IMR-90 (cell line): ENCODE results near the gene ZACN. TPM values are rescaled to one million over a fixed set of nuclear protein-coding genes. Genes with fewer than 3 reads are reported as not detected.

Experiments
- ATAC-seq: fragments of 200-7000 bp; cut with Tn5 transposase; 2 replicates; pipeline ENCODE4 v1.9.1; 2020; ENCODE audit warnings: low read depth, mild to moderate bottlenecking, moderate library complexity
- BruUV-seq: library from RNA; stranded (reverse); fragments of 400-500 nt; replicated peaks from 2 replicates; lab custom pipeline; 2021; lab: Mats Ljungman, UMichigan
- CTCF ChIA-PET: fragments of 300-600 bp; formaldehyde crosslinking; extraction: SDS; loops from one replicate; lab custom pipeline; 2021; ENCODE audit warnings: antibody characterized with exemption; lab: Yijun Ruan, JAX
- POLR2A ChIA-PET: fragments of 300-600 bp; sonication (Branson Sonifier 250); formaldehyde crosslinking; loops from one replicate; lab custom pipeline; 2022; ENCODE audit warnings: antibody characterized with exemption; ENCODE audit not compliant: unreplicated experiment; lab: Charles Lee
- DNase-seq: peaks from one replicate; pipeline ENCODE4 v3.0.0; 2013
- H2AFZ ChIP-seq: replicated peaks from 2 replicates; pipeline ENCODE3; 2013; ENCODE audit warnings: low read length, mild to moderate bottlenecking; ENCODE audit not compliant: poor library complexity
- H2AK5ac ChIP-seq: 2 replicates; pipeline ENCODE4 v1.6.1; 2013; ENCODE audit warnings: low read depth, low read length, inconsistent platforms
- H2AK9ac ChIP-seq: replicated peaks from 2 replicates; pipeline ENCODE3; 2013; ENCODE audit warnings: mild to moderate bottlenecking, low read depth, low read length, moderate library complexity; ENCODE audit not compliant: poor library complexity
- H2BK120ac ChIP-seq: 2 replicates; pipeline ENCODE4 v1.6.1; 2013; ENCODE audit warnings: low read depth, low read length, inconsistent platforms
- H2BK15ac ChIP-seq: 3 replicates; pipeline ENCODE4 v1.6.1; 2013; ENCODE audit warnings: low read depth, low read length, inconsistent platforms
- H2BK20ac ChIP-seq: 2 replicates; pipeline ENCODE4 v1.6.1; 2013; ENCODE audit warnings: low read depth, mild to moderate bottlenecking, inconsistent platforms, low read length, moderate library complexity
- H2BK5ac ChIP-seq: 2 replicates; pipeline ENCODE4 v1.6.1; 2013; ENCODE audit warnings: mild to moderate bottlenecking, low read depth, low read length, inconsistent platforms; ENCODE audit not compliant: poor library complexity, severe bottlenecking
- H3K14ac ChIP-seq: replicated peaks from 2 replicates; pipeline ENCODE4 v1.6.1; 2013; ENCODE audit warnings: low read depth, low read length, inconsistent platforms
- H3K18ac ChIP-seq: 2 replicates; pipeline ENCODE4 v1.6.1; 2013; ENCODE audit warnings: low read depth, low read length, control low read depth
- H3K23ac ChIP-seq: 2 replicates; pipeline ENCODE4 v1.6.1; 2013; ENCODE audit warnings: low read depth, low read length, inconsistent platforms
- H3K27ac ChIP-seq: 2 replicates; pipeline ENCODE4 v1.5.1; 2013; ENCODE audit warnings: mild to moderate bottlenecking, control low read depth, low read length; ENCODE audit not compliant: insufficient read depth
- H3K27me3 ChIP-seq: 2 replicates; pipeline ENCODE4 v1.6.1; 2013; ENCODE audit warnings: low read length; ENCODE audit not compliant: control insufficient read depth, insufficient read depth
- H3K36me3 ChIP-seq: 2 replicates; pipeline ENCODE4 v1.6.1; 2013; ENCODE audit warnings: low read length, mixed read lengths; ENCODE audit not compliant: control insufficient read depth, insufficient read depth
- H3K4ac ChIP-seq: 2 replicates; pipeline ENCODE4 v1.6.1; 2013; ENCODE audit warnings: low read depth, low read length, inconsistent platforms
- H3K4me1 ChIP-seq: 2 replicates; pipeline ENCODE4 v1.6.1; 2013; ENCODE audit warnings: low read length, mixed read lengths; ENCODE audit not compliant: control insufficient read depth, insufficient read depth
- H3K4me2 ChIP-seq: 2 replicates; pipeline ENCODE4 v1.6.1; 2013; ENCODE audit warnings: low read depth, mild to moderate bottlenecking, control low read depth, low read length, moderate library complexity
- H3K4me3 ChIP-seq: 2 replicates; pipeline ENCODE4 v1.5.1; 2013; ENCODE audit warnings: low read depth, mild to moderate bottlenecking, control low read depth, low read length, moderate library complexity; ENCODE audit not compliant: insufficient read depth
- H3K56ac ChIP-seq: 2 replicates; pipeline ENCODE4 v1.6.1; 2013; ENCODE audit warnings: low read length, inconsistent platforms; ENCODE audit not compliant: insufficient read depth; ENCODE audit errors: extremely low read depth
- H3K79me1 ChIP-seq, 2 experiments: 2 replicates each; pipeline ENCODE4 v1.6.1; 2013; ENCODE audit warnings: low read length in 2 of 2, inconsistent platforms in 1 of 2, low read depth in 1 of 2
- H3K9ac ChIP-seq: 2 replicates; pipeline ENCODE4 v1.6.1; 2013; ENCODE audit warnings: low read depth, low read length, control low read depth
- H3K9me1 ChIP-seq: 2 replicates; pipeline ENCODE4 v1.6.1; 2013; ENCODE audit warnings: low read length, inconsistent platforms; ENCODE audit not compliant: insufficient read depth
- H3K9me3 ChIP-seq: 2 replicates; pipeline ENCODE4 v1.6.1; 2013; ENCODE audit warnings: low read length; ENCODE audit not compliant: control insufficient read depth, insufficient read depth
- H4K20me1 ChIP-seq: 2 replicates; pipeline ENCODE4 v1.6.1; 2013; ENCODE audit warnings: low read length, inconsistent platforms; ENCODE audit not compliant: insufficient read depth
- H4K5ac ChIP-seq: 2 replicates; pipeline ENCODE4 v1.6.1; 2013; ENCODE audit warnings: mild to moderate bottlenecking, low read depth, low read length, control low read depth
- H4K8ac ChIP-seq, 2 experiments: 2 replicates each; pipeline ENCODE4 v1.6.1; 2013; ENCODE audit warnings: low read depth in 2 of 2, low read length in 2 of 2, control low read depth in 1 of 2, inconsistent platforms in 1 of 2
- H4K91ac ChIP-seq: 2 replicates; pipeline ENCODE4 v1.6.1; 2013; ENCODE audit warnings: low read depth, low read length, inconsistent platforms; ENCODE audit not compliant: insufficient read depth
- BHLHE40 ChIP-seq: fragments of 150-350 bp; IDR thresholded peaks from 2 replicates; pipeline ENCODE4 v1.6.1; 2016; ENCODE audit warnings: mild to moderate bottlenecking, low read depth, low read length
- CEBPB ChIP-seq: IDR thresholded peaks from 2 replicates; pipeline ENCODE4 v1.6.1; 2012; ENCODE audit warnings: low read depth, low read length, improper control_type of control experiment
- CHD1 ChIP-seq: IDR thresholded peaks from 2 replicates; pipeline ENCODE4 v1.6.1; 2012; ENCODE audit warnings: low read depth, low read length, improper control_type of control experiment
- FOS ChIP-seq: fragments of 150-350 bp; IDR thresholded peaks from 2 replicates; pipeline ENCODE4 v1.6.1; 2016; ENCODE audit warnings: low read depth, low read length
- MAFK ChIP-seq: IDR thresholded peaks from 2 replicates; pipeline ENCODE4 v1.6.1; 2012; ENCODE audit warnings: low read depth, low read length, improper control_type of control experiment
- MAZ ChIP-seq: IDR thresholded peaks from 2 replicates; pipeline ENCODE4 v1.6.1; 2012; ENCODE audit warnings: low read depth, mild to moderate bottlenecking, low read length, improper control_type of control experiment, moderate library complexity, borderline replicate concordance
- MXI1 ChIP-seq: IDR thresholded peaks from 2 replicates; pipeline ENCODE4 v1.6.1; 2012; ENCODE audit warnings: low read depth, mild to moderate bottlenecking, low read length, moderate library complexity, borderline replicate concordance
- NFE2L2 ChIP-seq: fragments of 150-350 bp; IDR thresholded peaks from 2 replicates; pipeline ENCODE4 v1.6.1; 2016; ENCODE audit warnings: low read depth, mild to moderate bottlenecking, low read length
- POLR2A ChIP-seq: IDR thresholded peaks from 2 replicates; pipeline ENCODE4 v1.6.1; 2012; ENCODE audit warnings: mild to moderate bottlenecking, low read depth, low read length
- RAD21 ChIP-seq: IDR thresholded peaks from 2 replicates; pipeline ENCODE4 v1.6.1; 2012; ENCODE audit warnings: low read length, improper control_type of control experiment
- RCOR1 ChIP-seq: IDR thresholded peaks from 2 replicates; pipeline ENCODE4 v1.6.1; 2012; ENCODE audit warnings: mild to moderate bottlenecking, low read length, improper control_type of control experiment; ENCODE audit not compliant: insufficient replicate concordance
- RFX5 ChIP-seq: IDR thresholded peaks from 2 replicates; pipeline ENCODE4 v1.8.0; 2012; ENCODE audit warnings: low read depth, mild to moderate bottlenecking, low read length, moderate library complexity
- SMC3 ChIP-seq: fragments of 150-350 bp; IDR thresholded peaks from 2 replicates; pipeline ENCODE4 v1.6.1; 2016; ENCODE audit warnings: low read depth, mild to moderate bottlenecking, antibody characterized with exemption, low read length, moderate library complexity
- WGBS, 2 experiments: methylation state at CpG; one replicate each; pipeline versions ENCODE4 v1.1.5 to v1.1.7; 2013; ENCODE audit warnings: missing lambda C conversion rate in 2 of 2; ENCODE audit not compliant: insufficient read length in 1 of 2; ENCODE audit errors: extremely low coverage in 2 of 2; 5-methylcytosine and 5-hydroxymethylcytosine counted together
- dilution Hi-C: fragments of 300-500 bp; cut with HindIII; formaldehyde crosslinking; loops from one replicate; pipeline ENCODE4 v1.14.3; 2018; ENCODE audit warnings: low sequenced_read_pairs; ENCODE audit not compliant: unreplicated experiment
- in situ Hi-C: fragments of 300-500 bp; cut with MboI; formaldehyde crosslinking; loops from 3 replicates; pipeline ENCODE4 v1.14.3; 2019; ENCODE audit warnings: low sequenced_read_pairs, inconsistent platforms, mixed read lengths
- intact Hi-C: fragments of 100-400 bp; cut with micrococcal nuclease; formaldehyde crosslinking; loops from 2 replicates; pipeline ENCODE4 v1.10.0; 2022
- polyA plus RNA-seq, 3 experiments: library from polyadenylated mRNA; depleted of rRNA; stranded (reverse); fragments of >200 nt; gene quantifications; 2 replicates each; pipeline ENCODE4 v1.2.3, GENCODE V29; 2012; ENCODE audit warnings: low replicate concordance in 1 of 3
- total RNA-seq: library from RNA; depleted of rRNA; stranded (reverse); fragments of >200 nt; gene quantifications from 2 replicates; pipeline ENCODE4 v1.2.3, GENCODE V29; 2012
- TF ChIP-seq, protein P1 (sequence below): conservative IDR thresholded peaks from 2 replicates; pipeline ENCODE4 v1.5.1; 2012; ENCODE audit warnings: mild to moderate bottlenecking, low read depth, low read length, improper control_type of control experiment
- TF ChIP-seq, protein P2 (sequence below): fragments of 150-350 bp; IDR thresholded peaks from 2 replicates; pipeline ENCODE4 v1.6.1; 2017; ENCODE audit warnings: mild to moderate bottlenecking, antibody characterized with exemption, low read length, low read depth
- TF ChIP-seq, protein P3 (sequence below): fragments of 150-350 bp; IDR thresholded peaks from 2 replicates; pipeline ENCODE4 v1.6.1; 2016; ENCODE audit warnings: low read depth, mild to moderate bottlenecking, low read length, moderate library complexity, borderline replicate concordance

Gene ZACN
- total and polyA plus RNA-seq, 2 of the 4 experiments (the other 2 are of a cell fraction) = not detected

DNA sequence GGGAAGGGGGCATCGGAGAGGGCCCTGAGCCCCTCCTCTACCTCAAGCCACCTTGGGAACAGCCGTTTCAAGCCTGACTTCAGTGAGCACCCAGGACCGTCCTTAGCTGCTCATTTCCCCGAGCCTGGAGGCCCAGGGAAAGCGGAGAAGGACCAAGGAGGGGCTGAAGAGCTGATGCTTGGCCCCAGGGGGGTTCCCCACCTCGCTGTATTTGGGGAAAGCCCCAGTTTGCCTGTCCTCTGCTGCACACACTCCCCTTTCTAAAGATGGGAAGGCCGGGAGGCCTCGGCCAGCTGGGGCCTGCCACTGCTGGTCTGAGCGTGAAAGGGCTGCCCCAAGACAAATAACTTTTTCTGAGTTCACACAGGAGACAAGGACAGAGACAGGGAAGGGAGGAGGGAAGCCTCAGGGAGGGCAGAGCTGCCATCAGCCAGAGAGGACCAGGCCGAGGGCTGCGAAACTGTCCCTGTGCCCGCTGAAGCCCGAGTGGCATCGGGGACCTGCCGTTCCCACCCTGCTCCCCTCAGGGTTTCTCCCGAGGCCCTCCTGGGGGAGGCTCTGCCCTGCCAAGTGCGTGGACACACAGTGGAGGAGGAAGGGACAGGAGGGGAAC is 11.6 kb downstream of the ZACN start:
- peaks cover 5 to 20% of the 10 kb centered on the region in 2 experiments; a peak in 3 of 4 replicates for H3K79me1 ChIP-seq
- no peak overlapping the region for H2AK9ac ChIP-seq
- no peak overlapping the region for H4K91ac ChIP-seq
- WGBS, 2 experiments = 94% methylated on average over 8 of the region's 17 CpGs; no CpG with 5 or more reads in 1 of the 2 experiments
- TF ChIP-seq NFE2L2 = no peak
- no peak for TF ChIP-seq BHLHE40
- TF ChIP-seq, protein P1, sequence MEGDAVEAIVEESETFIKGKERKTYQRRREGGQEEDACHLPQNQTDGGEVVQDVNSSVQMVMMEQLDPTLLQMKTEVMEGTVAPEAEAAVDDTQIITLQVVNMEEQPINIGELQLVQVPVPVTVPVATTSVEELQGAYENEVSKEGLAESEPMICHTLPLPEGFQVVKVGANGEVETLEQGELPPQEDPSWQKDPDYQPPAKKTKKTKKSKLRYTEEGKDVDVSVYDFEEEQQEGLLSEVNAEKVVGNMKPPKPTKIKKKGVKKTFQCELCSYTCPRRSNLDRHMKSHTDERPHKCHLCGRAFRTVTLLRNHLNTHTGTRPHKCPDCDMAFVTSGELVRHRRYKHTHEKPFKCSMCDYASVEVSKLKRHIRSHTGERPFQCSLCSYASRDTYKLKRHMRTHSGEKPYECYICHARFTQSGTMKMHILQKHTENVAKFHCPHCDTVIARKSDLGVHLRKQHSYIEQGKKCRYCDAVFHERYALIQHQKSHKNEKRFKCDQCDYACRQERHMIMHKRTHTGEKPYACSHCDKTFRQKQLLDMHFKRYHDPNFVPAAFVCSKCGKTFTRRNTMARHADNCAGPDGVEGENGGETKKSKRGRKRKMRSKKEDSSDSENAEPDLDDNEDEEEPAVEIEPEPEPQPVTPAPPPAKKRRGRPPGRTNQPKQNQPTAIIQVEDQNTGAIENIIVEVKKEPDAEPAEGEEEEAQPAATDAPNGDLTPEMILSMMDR = no peak
- TF ChIP-seq RAD21 = no peak
- TF ChIP-seq POLR2A = no peak
- TF ChIP-seq FOS = no peak
- no peak for TF ChIP-seq MAFK
- TF ChIP-seq SMC3 = no peak
- no peak for TF ChIP-seq CHD1
- no peak for TF ChIP-seq MXI1
- TF ChIP-seq CEBPB = no peak
- TF ChIP-seq MAZ = no peak
- TF ChIP-seq, protein P2, sequence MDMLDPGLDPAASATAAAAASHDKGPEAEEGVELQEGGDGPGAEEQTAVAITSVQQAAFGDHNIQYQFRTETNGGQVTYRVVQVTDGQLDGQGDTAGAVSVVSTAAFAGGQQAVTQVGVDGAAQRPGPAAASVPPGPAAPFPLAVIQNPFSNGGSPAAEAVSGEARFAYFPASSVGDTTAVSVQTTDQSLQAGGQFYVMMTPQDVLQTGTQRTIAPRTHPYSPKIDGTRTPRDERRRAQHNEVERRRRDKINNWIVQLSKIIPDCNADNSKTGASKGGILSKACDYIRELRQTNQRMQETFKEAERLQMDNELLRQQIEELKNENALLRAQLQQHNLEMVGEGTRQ = no peak
- TF ChIP-seq RFX5 = no peak
- TF ChIP-seq, protein P3, sequence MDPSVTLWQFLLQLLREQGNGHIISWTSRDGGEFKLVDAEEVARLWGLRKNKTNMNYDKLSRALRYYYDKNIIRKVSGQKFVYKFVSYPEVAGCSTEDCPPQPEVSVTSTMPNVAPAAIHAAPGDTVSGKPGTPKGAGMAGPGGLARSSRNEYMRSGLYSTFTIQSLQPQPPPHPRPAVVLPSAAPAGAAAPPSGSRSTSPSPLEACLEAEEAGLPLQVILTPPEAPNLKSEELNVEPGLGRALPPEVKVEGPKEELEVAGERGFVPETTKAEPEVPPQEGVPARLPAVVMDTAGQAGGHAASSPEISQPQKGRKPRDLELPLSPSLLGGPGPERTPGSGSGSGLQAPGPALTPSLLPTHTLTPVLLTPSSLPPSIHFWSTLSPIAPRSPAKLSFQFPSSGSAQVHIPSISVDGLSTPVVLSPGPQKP = no peak
- no peak for TF ChIP-seq RCOR1
- no peak overlapping the region for H2BK20ac ChIP-seq
- H3K4me2 ChIP-seq = no peak overlapping the region
- no peak overlapping the region for H3K4me3 ChIP-seq
- no peak overlapping the region for H3K9ac ChIP-seq
- no peak overlapping the region for H3K18ac ChIP-seq
- ChIA-PET CTCF (no interaction called here), POLR2A (no interaction called here)
- no peak overlapping the region for H3K4ac ChIP-seq
- H2BK15ac ChIP-seq = no peak overlapping the region
- H3K23ac ChIP-seq = no peak overlapping the region
- H4K8ac ChIP-seq = no peak overlapping the region
- intact Hi-C loops = no loop called here
- H3K27ac ChIP-seq = no peak overlapping the region
- no peaks in the 10 kb centered on the region for H3K9me1 ChIP-seq
- no peak overlapping the region for H2BK5ac ChIP-seq
- no peaks in the 10 kb centered on the region for H3K27me3 ChIP-seq
- no peak overlapping the region for H4K5ac ChIP-seq
- peaks cover 71% of the 10 kb centered on the region for H3K36me3 ChIP-seq
- H2AK5ac ChIP-seq = no peak overlapping the region
- in situ Hi-C loops = no loop called here
- H3K9me3 ChIP-seq = no peaks in the 10 kb centered on the region
- dilution Hi-C loops = no loop called here
- no TSS peak for BruUV-seq
- ATAC-seq (no peak), DNase-seq (no peak)
- H3K4me1 ChIP-seq = no peaks in the 10 kb centered on the region
- H2AFZ ChIP-seq = no peak overlapping the region
- H2BK120ac ChIP-seq = no peak overlapping the region
- H3K56ac ChIP-seq = no peak overlapping the region
- no peaks in the 10 kb centered on the region; the same call in 1 of the 2 replicates for H4K20me1 ChIP-seq
- H3K14ac ChIP-seq = no peak overlapping the region
